Pulmonary artery endothelial cell (primary cell): ENCODE data around the gene NUP62. TPM values are rescaled to one million over a fixed set of nuclear protein-coding genes. Genes with fewer than 3 reads are reported as not detected.
A peak's percentile ranks its signal among the peaks of the same experiment; 100 is the strongest.

Source experiments
- DNase-seq: peaks from one replicate; pipeline ENCODE4 v3.0.0-alpha.2; 2011; ENCODE audit warnings: low read depth, low spot score
- total RNA-seq: library from RNA; depleted of rRNA; stranded (reverse); fragments of >200 nt; gene quantifications from 2 replicates; pipeline ENCODE4 v1.2.3, GENCODE V29; 2014

NUP62 gene
- total RNA-seq, 1 donor from 2014 or later: 33.8 TPM

GRCh38 chr19:49906879-49907564, 22.3 kb downstream of the NUP62 start:
- no peak for DNase-seq

- no peak for DNase-seq
Measured at GRCh38 chr19:49904136-49904535, 25.2 kb downstream of the NUP62 start.

DNA sequence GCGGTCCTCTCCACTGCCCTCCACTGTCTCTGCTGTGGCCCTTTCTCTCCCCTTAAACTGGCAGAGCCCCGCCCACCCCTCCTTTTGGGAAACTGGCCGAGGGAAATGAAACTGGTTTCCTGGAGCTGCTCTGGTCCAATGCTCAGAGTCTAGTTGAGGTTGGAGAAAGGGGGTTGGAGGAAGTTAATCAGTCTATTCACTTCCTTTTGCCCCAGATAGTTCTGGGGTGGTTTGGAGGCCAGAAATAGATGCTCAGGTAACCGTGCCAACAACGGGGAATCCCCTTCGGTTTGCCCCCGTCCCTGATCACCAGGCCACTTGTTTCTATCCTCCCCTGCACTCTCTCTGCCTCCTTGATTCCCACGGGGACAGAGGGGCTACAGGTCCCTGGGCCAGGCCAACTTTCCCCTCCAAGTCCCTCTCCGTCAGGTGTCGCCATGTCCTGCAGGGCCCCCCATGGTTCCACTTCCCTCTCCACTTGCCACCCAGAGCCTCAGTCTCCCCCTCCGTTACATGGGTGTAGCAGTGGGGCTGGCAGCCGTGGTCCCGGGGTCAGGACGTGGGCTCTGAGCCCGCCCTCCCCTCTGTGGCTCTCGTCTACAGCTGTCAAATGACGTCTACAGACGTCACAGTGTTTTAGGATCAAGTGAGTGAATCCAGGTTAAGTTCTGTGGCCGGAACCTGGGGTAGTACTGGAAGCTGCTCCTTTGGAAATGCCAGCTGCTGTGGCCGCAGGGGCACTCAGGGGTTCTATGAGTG, 32.3 kb downstream of the NUP62 start, which contains the start of gene IL4I1:
Gene IL4I1, minus strand, starts transcription at position 25 of the 759 bp plus-strand sequence. CDS start 727 bp downstream, outside the sequence.
- DNase-seq: peak; percentile 39

DNA sequence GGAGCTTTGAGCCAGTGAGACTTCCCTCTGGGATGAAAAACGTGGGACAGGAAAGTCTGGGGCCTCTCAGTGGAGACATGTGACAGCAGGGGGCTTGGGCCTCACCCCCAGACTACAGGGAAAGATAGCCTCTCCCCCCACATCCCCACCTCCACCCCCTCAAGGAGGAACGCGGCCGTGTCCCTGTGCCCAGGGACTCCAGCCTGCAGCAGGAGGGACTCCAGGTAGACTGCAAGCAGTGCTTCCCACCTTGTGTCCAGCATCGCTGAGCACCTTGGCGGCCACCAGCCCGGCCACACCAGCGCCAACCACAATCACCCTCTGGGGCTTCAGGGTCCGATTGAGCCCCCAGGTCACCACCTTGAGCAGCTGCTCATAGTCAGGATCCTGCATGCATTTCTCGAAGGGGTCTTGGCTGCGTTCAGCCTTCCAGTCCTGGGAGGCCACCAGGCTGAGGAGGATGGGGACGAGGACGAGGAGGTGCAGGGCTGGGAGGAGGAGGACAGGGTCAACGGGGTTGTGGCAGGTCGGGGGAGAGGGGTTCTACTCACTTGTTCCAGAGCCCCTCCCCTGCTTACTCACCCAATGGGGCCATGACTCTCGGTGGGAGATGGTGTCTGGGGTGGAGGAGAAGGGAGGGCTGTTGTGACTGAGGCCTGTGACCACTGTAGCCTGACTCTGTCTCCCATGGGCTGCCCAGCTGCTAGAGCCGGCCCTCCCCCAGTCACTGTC, 33.6 kb downstream of the NUP62 start:
- no peak for DNase-seq

- no peak for DNase-seq
Measured at GRCh38 chr19:49894879-49895565, 34.3 kb downstream of the NUP62 start.

DNA sequence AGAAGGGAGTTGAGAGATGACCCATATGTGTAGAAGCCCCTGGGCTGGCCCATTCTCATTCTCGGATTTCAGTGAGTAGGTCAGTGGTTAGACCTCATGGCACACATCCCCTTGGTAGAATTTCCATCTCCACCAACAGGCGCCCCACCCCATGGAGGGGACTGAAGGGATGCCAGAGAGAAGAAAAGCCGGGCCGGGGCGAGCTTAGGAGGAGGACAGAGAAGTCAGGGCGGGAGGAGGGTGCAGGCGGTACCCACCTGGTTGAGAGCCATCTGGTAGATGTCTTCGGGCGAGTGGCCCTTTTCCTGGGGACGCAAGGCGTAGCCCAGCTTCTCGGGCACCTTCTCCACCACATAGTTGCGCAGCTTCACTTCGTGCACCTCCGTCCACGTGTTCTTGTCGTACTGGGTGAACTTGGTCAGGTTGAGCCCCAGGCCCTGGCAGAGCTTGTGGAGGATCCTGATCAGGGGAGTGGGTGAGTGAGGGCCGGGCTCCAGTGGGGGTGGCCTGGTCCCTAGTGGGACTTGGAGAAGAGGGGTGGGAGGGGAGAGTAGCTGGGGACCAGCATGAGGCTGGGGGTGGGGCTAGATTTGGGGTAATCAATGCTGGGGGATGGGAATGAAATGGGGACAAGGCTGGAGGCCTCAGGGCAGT, 35.2 kb downstream of the NUP62 start:
- DNase-seq: no peak

- no peak for DNase-seq
Measured at GRCh38 chr19:49892716-49893115, 36.6 kb downstream of the NUP62 start.

GRCh38 chr19:49891393-49891792, 37.9 kb downstream of the NUP62 start:
- DNase-seq: no peak

GRCh38 chr19:49890349-49891311, 38.7 kb downstream of the NUP62 start:
- no peak for DNase-seq

GRCh38 chr19:49889687-49890348, 39.5 kb downstream of the NUP62 start:
- DNase-seq: no peak

- no peak for DNase-seq
Measured at GRCh38 chr19:49889038-49889686, 40.1 kb downstream of the NUP62 start.

- DNase-seq: no peak
Measured at GRCh38 chr19:49888510-49888824, 40.8 kb downstream of the NUP62 start.

DNA sequence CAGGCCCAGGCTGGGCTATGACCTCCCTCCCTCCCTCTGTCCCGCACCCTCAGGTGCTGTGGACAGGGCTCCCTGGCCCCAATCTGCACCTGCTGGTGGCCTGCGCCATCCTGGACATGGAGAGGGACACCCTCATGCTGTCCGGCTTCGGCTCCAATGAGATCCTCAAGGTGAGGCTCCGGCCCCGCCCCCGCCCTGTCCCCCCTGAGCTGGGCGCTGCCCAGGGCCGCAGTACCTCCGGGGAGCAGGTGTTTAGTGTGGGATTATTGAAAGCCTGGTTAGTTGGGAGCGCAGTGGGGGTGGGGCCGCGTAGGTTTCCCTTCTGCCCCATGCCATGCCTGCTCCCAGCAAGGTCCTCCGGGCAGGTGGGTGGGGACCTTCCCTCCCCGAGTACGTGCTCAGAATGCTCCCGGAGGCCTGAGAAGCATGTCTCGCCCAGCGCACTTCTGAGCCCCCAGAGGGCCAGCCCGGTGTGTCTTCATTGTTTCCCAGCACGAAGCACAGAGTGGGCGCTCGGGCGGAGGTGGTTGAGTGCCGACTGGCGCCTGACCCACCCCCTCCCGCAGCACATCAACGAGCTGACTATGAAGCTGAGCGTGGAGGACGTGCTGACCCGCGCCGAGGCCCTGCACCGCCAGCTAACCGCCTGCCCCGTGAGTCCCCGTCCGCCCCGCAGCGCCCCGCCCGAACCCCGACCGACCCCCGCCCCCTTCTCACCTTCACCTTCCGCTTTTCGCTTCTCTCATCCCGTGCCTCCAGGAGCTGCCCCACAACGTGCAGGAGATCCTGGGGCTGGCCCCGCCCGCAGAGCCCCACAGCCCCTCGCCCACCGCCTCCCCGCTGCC, 41.4 kb downstream of the NUP62 start:
- no peak for DNase-seq

GRCh38 chr19:49887037-49887664, 42.2 kb downstream of the NUP62 start:
- no peak for DNase-seq

GRCh38 chr19:49884760-49885159, 44.5 kb downstream of the NUP62 start:
- DNase-seq: no peak

- DNase-seq: no peak
Measured at GRCh38 chr19:49884109-49884508, 45.2 kb downstream of the NUP62 start.

DNA sequence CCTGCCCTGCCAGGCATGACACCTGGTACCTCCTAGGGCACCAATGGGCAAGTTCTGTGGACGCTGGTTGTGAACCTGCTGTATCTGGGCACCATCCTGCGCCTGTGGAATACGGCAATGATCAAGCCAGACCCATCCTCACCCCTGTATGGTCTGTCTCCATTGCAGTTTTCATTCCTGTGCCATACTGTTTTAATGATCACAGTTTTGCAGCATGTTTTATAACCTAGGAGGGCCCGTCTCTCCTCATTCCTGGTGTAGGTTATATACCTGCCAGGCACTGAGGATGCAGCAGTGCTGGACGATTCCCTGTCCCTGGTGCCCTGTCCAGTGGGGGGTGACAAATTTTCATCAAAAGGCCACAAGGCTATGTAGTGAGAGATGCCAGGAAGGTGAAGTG, 46.2 kb downstream of the NUP62 start:
- DNase-seq: no peak

- no peak for DNase-seq
Measured at GRCh38 chr19:49882643-49883042, 46.7 kb downstream of the NUP62 start.
